Activated CD4-positive, CD25-positive, alpha-beta regulatory T cell (primary cell): Measurements from ENCODE around the gene CRLF1.

ENCODE experiments used
- DNase-seq, 4 experiments: peaks; one replicate each; lab custom pipeline; 2025; lab: John Stamatoyannopoulos, UW

Gene CRLF1, protein sequence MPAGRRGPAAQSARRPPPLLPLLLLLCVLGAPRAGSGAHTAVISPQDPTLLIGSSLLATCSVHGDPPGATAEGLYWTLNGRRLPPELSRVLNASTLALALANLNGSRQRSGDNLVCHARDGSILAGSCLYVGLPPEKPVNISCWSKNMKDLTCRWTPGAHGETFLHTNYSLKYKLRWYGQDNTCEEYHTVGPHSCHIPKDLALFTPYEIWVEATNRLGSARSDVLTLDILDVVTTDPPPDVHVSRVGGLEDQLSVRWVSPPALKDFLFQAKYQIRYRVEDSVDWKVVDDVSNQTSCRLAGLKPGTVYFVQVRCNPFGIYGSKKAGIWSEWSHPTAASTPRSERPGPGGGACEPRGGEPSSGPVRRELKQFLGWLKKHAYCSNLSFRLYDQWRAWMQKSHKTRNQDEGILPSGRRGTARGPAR

DNA sequence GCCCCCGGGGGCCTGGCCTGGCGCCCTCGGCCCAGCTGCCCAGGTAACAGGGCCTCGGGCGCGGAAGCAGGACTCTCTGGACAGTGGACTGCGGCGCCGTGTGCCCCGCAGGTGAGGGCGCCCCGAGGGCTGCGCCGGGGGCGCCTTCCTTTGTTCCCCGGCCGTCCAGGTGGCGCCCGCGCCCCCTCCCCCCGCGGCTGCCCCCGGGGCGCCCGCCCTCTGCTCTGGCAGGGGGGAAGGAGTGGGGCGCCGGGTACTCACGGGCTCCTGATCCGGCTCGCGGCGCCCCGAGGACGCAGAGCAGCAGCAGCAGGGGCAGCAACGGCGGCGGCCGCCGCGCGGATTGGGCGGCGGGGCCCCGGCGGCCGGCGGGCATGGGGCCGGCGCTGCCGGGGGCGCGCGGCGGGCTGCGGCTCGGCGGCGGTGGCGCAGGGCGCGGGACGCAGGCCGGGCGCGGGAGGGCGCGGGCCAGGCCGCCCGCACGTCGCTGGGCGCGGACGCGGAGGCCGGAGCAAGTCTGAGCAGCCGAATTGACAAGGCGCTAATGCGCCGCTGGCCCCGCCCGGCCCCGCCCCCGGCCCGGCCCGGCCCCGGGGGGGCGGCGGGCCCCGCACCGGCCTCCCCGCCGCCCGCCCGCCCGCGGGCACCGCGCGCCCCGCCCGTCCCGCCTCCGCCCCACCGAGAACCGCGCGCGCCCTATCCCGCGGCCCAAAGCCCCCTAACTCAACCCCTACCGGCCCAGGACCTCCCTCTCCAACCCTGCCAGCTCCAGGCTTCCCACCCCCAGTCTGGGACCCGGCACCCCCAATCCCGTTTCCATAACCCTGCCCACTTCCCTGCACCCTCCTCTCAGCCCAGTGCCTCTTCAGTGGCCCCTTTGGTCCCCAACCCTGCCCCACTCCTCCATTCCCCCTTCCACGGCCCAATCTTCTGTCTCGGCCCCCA lies at the start of gene CRLF1:
Gene CRLF1 (minus strand): TSS at position 519 of the 945 bp plus-strand sequence. CDS start 143 bp downstream, at position 376.
- no peak for DNase-seq

DNA sequence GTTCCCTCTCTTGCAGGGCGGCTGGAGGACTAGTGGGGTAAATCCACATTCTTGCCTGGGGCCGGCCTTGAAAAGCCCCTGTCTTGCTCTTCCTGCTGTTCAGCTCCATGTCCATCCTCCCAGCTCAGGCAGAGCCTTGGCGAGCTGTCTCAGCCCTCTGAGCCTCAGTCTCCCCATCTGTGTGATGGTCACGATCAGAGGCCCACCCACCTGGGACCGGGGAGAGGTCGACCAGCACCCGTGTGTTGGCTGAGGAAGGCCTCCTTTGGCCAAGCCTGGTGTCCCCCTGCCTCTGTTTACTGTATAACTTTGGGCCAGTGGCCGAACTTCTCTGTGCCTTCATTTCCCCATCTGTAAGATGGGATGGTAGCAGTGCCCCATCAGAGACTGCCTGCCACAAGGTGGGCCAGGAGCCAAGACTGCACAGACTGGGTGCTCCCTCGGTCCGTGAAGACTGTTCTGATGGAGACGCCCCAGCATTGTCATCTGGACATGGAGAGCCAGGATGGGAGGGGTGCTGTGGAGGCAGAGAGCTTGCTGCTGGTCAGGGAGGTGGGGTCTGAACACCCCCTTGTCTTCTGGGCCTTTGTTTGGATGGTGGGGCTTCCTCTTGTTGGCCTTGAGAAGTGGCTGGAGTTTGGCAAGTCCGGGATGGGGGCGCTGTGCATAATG lies 48.7 kb upstream of the CRLF1 start:
- no peak for DNase-seq

DNA sequence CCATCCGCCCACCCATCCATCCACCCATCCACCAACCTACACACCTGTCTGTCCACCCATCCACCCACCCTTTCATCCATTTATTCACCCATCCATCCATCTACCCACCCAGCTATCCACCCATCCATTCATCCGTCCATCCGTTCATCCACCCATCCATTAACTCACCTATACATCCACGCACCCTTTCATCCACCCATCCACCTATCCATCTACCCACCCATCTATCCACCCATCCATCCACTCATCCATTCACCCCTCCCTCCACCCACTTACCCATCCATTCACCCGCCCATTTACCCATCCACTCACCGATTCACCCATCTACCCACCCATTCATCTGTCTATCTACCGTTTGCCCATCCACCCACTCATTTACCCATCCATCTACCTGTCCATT lies 47.9 kb upstream of the CRLF1 start:
- no peak for DNase-seq

DNA sequence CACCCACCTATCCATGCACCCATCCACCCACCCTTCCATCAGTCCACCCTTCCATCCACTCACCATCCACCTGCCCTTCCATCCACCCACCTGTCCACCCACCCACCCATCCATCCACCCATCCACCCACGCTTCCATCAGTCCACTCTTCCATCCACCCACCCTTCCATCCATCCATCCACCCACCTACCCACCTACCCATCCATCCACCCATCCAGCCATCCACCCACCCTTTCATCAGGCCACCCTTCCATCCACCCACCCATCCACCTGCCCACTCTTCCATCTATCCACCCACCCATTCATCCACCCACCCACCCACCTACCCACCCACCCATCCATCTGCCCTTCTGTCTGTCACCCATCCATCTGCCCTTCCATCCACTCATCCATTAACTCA lies 47.3 kb upstream of the CRLF1 start:
- DNase-seq = no peak

DNA sequence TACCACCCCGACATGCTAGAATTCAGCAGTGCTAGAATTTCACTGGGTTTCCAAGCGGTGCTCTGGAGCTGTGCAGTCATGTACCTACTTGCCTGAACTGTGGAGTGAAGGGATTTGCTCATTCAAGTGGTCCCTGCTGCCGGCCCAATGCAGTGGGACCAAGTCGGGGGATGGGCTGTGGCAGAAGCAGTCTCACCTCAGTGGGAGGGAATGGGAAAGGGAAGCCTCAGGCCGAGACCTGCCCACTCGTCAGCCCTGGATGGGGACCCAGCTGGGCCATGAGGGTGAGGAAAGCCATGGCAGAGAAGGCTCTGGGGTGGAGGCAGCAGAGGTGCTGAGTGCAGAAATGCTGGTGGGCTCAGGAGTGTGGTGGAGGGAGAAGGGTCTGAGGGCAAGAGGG lies 45.1 kb upstream of the CRLF1 start:
- DNase-seq = no peak

DNA sequence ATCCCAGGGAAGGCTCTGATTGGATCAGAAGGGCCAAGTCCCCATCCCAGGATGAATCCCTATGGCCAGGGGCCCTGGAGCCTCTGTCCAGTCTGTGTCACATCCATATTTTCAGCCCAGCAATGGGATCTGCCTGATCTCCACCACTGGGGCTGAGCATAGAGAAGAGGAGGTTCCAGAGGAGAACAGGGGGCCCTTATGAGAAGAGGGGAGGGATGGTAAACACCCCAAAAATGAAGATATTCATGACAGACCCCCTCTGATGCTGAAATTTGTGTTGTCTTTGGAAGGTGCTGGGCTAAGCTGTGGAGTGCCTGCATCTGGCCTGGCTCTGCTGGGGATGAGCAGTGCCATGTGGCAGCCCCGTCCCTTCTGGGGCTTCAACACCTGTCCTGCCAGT lies 44.7 kb upstream of the CRLF1 start:
- DNase-seq = no peak

DNA sequence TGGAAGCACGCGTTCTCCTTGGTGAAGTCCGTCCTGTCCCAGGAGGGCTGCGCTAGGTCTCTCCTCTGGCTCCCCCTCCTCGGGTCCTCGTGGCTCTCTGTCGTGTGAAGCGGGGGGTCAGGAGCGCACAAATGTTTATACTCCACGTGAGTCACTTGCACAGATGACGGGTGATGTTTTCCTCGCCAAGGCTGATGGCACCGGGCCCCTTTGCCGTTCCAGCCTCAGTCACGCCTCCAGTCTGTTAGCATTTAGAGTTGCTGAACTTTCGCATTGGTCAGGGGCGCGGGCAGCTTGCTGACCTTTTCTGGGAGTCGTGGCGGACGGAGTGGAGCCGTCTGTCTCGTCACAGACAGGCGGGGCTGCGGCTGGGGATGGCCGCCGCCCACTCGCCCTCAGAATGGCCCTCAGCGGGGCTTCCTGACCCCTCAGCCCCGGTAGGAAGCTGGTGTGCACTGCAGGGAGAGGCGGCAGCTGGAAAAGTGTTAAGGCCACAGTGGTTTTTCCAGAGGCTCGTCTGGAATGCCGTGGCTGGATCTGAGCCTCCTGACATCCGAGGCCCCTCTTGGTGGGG lies 44.0 kb upstream of the CRLF1 start:
- no peak for DNase-seq

DNA sequence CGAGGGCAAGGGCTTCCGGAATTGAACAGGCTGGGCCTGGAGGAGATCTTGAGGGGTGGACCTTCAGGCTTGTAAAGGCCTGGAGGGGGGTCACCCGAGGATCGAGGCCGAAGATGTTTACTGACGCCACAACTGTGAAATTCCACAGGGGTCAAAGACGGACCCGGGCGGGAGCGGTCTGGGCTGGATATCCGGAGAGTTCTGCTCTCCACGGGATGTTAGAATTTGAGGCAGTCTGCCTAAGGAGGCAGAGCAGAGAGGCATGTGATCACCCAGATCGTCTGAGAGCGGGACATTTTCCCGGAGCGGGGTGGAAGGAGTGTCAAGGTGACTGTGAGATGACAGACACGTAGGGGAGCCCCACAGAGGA lies 43.4 kb upstream of the CRLF1 start:
- no peak for DNase-seq

DNA sequence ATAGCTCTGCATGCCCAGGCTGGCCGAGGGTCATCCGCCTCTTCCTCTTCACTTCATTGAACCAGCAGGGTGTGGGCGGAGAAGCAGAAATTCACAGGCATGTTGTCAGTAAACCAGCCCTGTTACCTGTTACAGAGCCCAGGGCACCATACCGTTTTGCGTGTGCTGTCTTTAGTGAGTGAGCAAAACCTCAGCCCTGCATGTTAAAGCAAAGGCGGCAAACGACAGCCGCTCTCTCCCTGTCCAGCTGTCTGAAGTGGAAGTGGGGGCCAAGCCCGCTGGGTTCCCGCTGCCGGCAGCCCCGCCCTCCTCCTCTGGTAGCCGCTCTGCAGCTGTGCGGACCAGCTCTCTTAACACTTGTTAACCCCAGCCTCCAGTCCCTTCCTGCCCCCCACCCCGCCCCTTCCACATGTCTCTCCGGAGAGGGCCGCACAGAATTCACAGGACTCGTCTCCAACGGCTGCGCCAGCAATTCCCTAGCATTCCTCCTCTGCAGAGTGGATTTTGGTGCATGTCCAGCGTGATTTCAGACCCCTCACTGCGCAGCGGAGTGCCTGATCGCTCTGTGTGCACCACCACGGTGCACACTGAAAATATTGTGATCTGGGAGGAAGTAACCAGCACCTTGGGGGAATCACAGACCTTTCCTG lies 42.9 kb upstream of the CRLF1 start:
- DNase-seq = no peak

DNA sequence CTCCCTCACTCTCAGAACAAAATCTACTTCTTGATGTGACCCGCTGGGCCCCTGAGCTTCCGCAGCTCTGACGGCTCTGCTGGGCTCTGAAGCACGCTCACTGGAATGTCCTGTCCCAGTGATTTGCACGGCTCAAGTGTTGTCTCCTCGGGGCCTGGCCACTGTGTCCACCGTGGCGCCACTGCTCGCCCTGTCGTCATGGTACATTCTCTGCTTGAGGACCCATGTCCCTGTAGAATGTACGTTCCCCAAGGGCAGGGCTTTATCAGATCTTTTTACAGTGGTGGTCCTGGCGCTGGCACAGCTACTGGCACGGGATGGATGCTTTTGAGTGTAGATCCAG lies 42.3 kb upstream of the CRLF1 start:
- DNase-seq = no peak

DNA sequence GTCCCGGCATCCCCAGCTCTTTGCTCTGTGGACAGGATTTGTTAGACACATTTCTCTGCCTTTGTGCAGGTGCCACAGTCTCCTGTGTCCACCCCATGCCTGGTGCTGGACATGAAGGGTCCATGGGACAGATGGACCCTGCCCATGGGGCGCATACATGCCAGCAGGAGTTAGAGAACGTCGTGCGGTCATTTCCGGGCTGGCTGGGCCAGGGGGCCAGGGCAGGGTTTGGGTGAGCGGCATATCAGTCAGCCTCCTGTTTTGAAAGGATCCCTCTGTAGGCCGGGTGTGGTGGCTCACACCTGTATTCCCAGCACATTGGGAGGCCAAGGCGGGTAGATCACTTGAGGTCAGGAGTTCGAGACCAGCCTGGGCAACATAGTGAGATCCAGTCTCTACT lies 41.2 kb upstream of the CRLF1 start:
- no peak for DNase-seq

DNA sequence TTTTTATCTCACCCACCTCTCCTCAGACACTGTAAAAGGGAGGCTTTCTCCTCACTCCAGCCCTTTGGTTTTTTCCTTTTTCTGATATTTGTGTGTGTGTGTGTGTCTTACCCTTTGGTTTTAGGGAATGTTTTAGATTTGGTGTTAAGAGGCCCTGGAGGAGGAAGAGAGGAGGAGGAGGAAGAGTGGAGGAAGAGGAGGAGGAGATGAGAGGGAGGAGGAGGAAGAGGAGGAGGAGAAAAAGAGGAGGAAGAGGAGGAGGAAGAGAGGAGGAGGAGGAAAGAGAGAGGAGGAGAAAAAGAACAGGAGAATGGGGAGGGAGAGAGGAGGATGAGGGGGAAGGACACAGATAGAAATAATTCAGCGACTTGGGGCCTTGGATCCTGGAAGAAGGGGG lies 40.8 kb upstream of the CRLF1 start:
- DNase-seq = no peak

DNA sequence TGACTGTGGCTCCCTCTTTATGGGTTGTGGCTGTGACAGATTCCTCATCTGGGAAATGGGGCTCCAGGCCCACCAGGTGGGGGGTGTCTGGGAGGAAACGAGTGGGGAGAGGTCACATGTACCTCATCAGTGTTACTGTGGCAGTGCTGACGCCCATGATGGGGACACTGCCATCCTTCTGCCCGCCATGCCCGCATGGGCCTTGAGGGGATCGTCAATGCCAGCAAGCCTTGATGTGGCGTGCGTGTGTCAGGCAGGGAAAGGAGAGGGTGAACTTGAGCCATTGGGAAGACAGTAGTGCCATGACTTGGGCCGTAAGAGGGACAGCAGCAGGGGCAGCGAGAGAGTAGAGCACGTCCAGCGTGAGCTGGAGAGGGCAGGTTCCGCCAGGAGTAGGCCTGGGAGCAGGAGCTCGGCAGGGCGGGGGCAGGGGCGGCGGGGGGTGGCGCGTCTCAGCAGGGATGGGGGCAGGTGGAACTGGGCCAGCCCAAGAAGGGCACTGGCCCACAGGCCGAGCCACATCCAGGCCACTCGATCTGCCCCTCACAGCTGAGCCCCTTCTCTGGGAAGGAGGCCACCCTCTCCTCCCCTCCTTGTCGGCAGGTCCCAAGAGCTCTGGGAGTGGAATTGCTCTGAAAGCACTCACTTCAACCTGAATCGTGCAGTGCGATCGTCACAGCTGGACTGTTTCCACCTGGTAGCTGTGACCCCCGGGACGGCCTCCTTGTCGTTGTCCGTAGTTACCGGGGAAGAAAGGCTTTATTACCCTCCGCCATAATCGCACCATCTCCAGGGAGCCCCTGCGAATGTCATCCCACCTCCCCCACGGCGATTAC lies 40.2 kb upstream of the CRLF1 start:
- DNase-seq = no peak

DNA sequence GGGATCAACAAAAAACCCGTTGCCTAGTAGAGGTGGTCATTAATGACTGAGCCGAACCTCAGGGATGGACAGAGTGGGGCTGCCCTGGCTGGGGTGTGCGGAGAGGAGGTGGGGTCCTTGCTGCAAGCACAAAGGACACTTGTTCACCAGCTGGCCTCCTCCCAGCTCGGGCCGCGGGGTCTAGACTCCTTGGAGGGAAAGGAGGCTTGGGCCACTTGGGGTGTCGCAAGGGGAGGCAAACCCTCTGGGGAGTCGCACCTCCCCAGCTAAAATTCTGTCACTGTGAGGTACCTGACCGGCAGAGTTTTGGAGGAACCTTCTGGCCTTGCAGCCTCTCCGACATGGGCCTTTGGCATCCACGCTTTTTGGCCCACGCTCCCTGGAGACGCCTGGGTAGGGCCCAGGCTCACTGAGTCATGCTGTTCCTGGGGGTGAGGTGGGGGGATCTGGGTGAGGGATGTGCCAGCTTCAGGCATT lies 38.5 kb upstream of the CRLF1 start:
- no peak for DNase-seq

DNA sequence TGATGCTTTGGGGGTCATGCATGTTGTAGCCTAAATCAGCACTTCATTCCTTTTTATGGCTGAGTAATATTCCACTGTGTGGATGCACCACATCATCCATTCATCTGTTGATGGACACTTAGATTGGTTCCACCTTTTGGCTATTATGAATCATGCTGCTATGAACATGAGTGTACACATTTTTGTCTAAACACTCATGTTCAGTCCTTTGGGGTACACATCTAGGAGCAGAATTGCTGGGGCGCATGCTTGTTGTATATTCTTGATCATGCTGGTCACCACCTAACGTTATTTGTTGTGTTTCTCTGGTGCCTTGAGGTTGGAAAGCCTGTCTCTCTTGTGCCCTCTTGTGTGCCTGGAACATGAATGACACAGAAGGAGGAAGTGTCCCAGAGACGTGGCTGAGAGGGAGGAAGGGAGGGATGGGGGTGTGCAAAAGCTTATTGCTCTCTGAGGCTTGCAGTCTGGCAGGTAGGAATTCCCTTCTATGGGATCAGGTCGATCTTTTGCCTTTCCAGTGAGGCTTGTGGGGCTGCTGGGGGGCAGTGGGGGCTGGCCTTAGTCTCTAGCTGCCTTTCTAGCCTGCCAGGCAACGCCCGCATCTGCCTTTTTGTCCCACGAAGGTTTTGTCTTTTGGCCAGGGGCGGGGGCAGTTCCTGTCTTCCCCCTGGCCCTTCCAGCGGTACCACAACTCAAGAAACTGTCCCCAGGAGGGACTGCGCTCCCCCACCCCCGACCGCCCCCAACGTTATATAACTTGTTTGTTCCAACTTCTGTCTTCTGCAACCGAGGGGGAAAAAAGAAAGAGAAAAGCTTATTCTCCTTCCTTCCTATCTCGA lies 37.8 kb upstream of the CRLF1 start:
- DNase-seq = no peak

DNA sequence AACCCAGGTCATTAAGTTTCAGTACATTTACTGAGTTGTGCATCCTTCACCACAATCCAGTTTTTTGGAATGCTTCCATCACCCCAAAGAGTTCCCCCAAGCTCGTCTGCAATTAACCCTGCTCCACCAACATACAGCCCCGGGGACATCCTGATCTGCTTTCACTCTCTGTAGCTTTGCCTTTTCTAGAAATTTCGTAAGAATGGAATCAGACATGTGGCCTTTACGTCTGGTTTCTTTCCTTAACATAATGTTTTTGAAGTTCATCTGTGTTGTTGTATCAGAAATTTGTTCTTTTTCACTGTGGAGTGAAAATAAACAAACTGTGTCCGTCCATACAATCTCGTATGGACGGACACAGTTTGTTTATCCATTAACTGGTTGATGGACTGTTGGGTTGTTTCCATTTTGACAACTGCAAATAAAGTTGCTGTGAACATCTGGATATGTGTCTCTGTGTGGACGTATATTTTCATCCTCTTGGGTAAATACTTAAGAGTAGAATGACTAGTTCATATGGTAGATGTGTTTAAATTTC lies 33.2 kb upstream of the CRLF1 start:
- DNase-seq = no peak

DNA sequence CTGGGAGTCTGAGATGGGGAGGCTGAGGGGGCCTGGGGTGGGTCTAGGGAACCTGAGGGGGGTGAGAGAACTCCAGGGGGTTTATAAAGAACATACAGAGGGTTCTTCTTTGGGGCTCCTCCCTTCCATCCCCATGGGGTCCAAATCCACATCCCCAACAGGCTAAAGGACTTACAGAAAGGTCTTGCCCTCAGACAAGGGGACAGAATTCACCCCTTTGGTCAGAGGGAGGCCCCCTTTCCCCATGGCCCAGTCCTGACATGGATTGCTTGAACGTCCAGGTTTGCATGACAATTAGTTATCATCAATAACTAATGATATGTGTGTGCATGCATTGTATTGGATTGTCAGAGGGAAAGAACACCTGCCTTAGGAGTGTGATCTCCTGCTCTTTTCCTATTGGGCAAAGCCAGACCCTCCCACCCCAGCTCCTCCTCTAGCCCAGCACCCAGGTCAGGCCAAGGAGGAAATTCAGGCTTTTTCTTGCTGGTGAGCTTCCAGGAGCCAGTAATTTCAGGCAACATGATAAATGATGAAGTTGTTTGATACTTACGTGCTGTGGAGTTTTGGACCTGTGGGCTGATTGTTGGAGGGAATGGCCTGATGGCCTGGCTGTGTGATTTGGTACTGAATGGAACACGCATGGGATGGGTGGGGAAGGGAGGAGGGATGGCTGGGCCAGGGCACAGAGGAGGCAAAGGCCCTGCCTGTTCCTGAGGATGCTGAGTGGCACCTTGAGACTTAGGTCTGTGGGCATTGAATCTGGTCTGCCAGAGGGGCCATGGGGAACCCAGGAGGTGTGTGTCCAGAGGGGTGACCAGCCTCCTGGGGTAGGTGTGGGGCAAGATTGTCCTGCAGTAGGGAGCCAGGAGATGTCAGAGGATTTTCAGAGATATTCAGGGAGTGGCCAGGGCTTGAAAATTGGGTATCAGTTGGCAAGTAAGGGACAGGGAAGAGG lies 31.4 kb upstream of the CRLF1 start:
- DNase-seq = no peak

DNA sequence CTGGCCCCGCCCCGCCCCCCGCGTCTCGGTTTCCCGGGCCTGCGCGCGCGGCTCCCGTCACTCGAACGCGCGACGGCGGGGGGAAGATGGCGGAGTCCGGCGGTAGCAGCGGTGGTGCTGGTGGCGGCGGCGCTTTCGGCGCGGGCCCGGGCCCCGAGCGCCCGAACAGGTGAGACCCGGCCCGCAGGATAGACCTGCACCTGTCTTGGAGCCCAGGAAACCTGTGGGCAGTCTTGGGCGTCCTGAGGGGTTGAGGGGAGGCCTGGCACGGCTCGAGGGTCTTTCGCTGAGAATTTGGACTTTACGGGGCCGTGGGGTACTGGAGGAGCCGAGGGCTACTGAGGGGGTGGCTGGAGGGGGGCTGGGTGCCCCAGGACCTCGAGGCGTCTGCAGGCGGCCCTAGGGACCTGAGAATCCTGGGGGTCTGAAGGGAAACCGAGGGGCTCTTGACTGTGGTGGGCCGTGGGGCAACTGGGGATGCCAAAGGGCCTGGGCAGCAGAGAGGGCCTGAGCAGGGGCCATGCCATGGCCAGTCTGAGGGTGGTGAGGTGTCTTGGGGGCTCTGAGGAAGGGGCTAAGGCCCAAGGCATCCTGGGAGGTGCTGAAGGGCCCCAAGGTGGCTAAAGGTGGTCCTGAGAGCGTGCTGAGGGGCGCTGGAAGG lies 30.5 kb upstream of the CRLF1 start, which contains the start of gene KLHL26:
Gene KLHL26 (plus strand): TSS at position 60 of the 661 bp plus-strand sequence. CDS start 27 bp downstream, at position 87.
- no peak for DNase-seq
